MM.1S (cell line): Measurements from ENCODE around the gene INSM2.

ENCODE experiments used
- DNase-seq: peaks from one replicate; pipeline ENCODE4 v3.0.0-alpha.2; 2015
- H2AFZ ChIP-seq: fragments of 300-600 bp; sonication (generic); 2 replicates; pipeline ENCODE4 v1.6.0; 2016; ENCODE audit warnings: antibody characterized with exemption, low read length
- H3F3A ChIP-seq: fragments of 300-600 bp; sonication (generic); 2 replicates; pipeline ENCODE4 v1.6.1; 2016; ENCODE audit warnings: mild to moderate bottlenecking, antibody characterized with exemption, low read length, moderate library complexity, mixed read lengths; ENCODE audit not compliant: insufficient read depth
- H3K27ac ChIP-seq: fragments of 300-600 bp; sonication (generic); 2 replicates; pipeline ENCODE4 v1.5.1; 2016; ENCODE audit warnings: mild to moderate bottlenecking, low read length
- H3K27me3 ChIP-seq: fragments of 300-600 bp; sonication (generic); replicated peaks from 2 replicates; pipeline ENCODE4 v1.6.0; 2016; ENCODE audit warnings: low read length; ENCODE audit not compliant: insufficient read depth
- H3K36me3 ChIP-seq: fragments of 300-600 bp; sonication (generic); replicated peaks from 2 replicates; pipeline ENCODE4 v1.6.1; 2016; ENCODE audit warnings: mild to moderate bottlenecking, low read length, mixed read lengths; ENCODE audit not compliant: insufficient read depth
- H3K4me1 ChIP-seq: fragments of 300-600 bp; sonication (generic); 2 replicates; pipeline ENCODE4 v1.6.1; 2016; ENCODE audit warnings: low read length, mixed read lengths
- H3K4me2 ChIP-seq: fragments of 300-600 bp; sonication (generic); 2 replicates; pipeline ENCODE4 v1.6.0; 2016; ENCODE audit warnings: low read depth, low read length
- H3K4me3 ChIP-seq: fragments of 300-600 bp; sonication (generic); 2 replicates; pipeline ENCODE4 v1.5.1; 2016; ENCODE audit warnings: low read length, mixed read lengths
- H3K79me2 ChIP-seq: fragments of 300-600 bp; sonication (generic); 2 replicates; pipeline ENCODE4 v1.6.1; 2016; ENCODE audit warnings: mixed run types, low read length, mixed read lengths
- H3K9ac ChIP-seq: fragments of 300-600 bp; sonication (generic); 2 replicates; pipeline ENCODE4 v1.6.1; 2016; ENCODE audit warnings: low read length, mixed read lengths
- H3K9me2 ChIP-seq: fragments of 300-600 bp; sonication (generic); replicated peaks from 2 replicates; pipeline ENCODE4 v1.6.1; 2016; ENCODE audit warnings: mild to moderate bottlenecking, low read length, mixed read lengths; ENCODE audit not compliant: insufficient read depth
- H3K9me3 ChIP-seq: fragments of 300-600 bp; sonication (generic); replicated peaks from 2 replicates; pipeline ENCODE4 v1.6.1; 2016; ENCODE audit warnings: mild to moderate bottlenecking, low read length, mixed read lengths; ENCODE audit not compliant: insufficient read depth
- H4K20me1 ChIP-seq: fragments of 300-600 bp; sonication (generic); 2 replicates; pipeline ENCODE4 v1.6.1; 2016; ENCODE audit warnings: mild to moderate bottlenecking, low read length, moderate library complexity, mixed read lengths; ENCODE audit not compliant: insufficient read depth
- EZH2 ChIP-seq: fragments of 300-600 bp; sonication (generic); optimal IDR thresholded peaks from 2 replicates; pipeline ENCODE3; 2017; ENCODE audit warnings: low read depth, mild to moderate bottlenecking, antibody characterized with exemption, low read length, mixed read lengths
- EZH2phosphoT487 ChIP-seq: fragments of 300-600 bp; sonication (generic); IDR thresholded peaks from 2 replicates; pipeline ENCODE4 v1.6.1; 2018; ENCODE audit warnings: antibody characterized with exemption, low read length
- TF ChIP-seq, protein P1 (sequence below): fragments of 300-600 bp; sonication (generic); IDR thresholded peaks from 2 replicates; pipeline ENCODE4 v1.5.1; 2016; ENCODE audit warnings: antibody characterized with exemption, low read length, mixed read lengths

INSM2 gene

DNA sequence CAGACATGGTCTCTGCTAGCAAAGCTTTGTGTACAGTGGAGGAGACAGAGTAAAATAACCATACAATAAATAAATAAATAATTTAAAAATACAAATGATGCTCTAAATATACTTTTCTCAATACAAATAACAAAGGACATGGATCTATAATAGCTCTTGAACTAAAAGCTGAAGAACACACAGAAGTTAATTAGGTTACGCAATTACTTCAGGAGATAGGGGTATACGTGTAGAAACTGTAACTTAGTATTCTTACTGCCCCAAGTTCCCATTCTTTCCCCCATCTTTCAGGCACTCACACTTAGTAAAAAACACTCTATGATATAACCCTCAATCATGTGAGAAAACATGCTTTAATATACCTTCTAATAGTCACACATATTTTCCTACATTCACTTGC is 44.2 kb downstream of the INSM2 start:
- Histone ChIP-seq H3K79me2 (no peaks in the 10 kb centered on the region), H3K9me2 (no peaks in the 10 kb centered on the region), H3K27me3 (no peaks in the 10 kb centered on the region), H3K36me3 (no peaks in the 10 kb centered on the region), H4K20me1 (no peaks in the 10 kb centered on the region), H3F3A (no peaks in the 10 kb centered on the region), H3K4me2 (no peak overlapping the region), H2AFZ (no peak overlapping the region), H3K27ac (no peak overlapping the region), H3K4me3 (no peak overlapping the region), H3K9ac (no peak overlapping the region), H3K9me3 (no peaks in the 10 kb centered on the region), H3K4me1 (no peaks in the 10 kb centered on the region)
- TF ChIP-seq, protein P1, sequence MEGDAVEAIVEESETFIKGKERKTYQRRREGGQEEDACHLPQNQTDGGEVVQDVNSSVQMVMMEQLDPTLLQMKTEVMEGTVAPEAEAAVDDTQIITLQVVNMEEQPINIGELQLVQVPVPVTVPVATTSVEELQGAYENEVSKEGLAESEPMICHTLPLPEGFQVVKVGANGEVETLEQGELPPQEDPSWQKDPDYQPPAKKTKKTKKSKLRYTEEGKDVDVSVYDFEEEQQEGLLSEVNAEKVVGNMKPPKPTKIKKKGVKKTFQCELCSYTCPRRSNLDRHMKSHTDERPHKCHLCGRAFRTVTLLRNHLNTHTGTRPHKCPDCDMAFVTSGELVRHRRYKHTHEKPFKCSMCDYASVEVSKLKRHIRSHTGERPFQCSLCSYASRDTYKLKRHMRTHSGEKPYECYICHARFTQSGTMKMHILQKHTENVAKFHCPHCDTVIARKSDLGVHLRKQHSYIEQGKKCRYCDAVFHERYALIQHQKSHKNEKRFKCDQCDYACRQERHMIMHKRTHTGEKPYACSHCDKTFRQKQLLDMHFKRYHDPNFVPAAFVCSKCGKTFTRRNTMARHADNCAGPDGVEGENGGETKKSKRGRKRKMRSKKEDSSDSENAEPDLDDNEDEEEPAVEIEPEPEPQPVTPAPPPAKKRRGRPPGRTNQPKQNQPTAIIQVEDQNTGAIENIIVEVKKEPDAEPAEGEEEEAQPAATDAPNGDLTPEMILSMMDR = no peak
- TF ChIP-seq EZH2 = no peak
- TF ChIP-seq EZH2phosphoT487 = no peak
- no peak for DNase-seq

DNA sequence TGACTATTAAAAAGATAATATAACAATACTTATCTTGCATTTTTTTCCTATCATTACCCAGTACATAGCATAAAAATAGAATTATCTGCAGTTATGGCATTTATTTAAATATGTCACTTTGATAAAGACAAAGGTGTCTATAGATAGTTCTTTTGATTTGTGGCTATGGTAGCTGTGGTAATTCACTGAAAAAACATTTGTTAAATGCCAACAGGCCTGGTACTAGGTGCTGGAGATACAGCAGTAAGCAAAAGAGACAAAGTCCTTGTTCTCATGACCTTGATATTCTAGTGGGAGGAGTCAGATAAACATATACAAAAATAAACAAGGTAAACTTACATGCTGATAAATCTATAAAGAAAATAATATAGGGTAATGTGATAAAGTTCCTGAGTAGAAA is 44.7 kb downstream of the INSM2 start:
- no peaks in the 10 kb centered on the region for H3K36me3 ChIP-seq
- H3K27ac ChIP-seq = no peak overlapping the region
- H3F3A ChIP-seq = no peaks in the 10 kb centered on the region
- H3K9me2 ChIP-seq = no peaks in the 10 kb centered on the region
- H3K27me3 ChIP-seq = no peaks in the 10 kb centered on the region
- no peaks in the 10 kb centered on the region for H4K20me1 ChIP-seq
- no peak overlapping the region for H3K4me3 ChIP-seq
- TF ChIP-seq EZH2phosphoT487 (no peak), EZH2 (no peak)
- TF ChIP-seq, protein P1 = no peak
- H3K4me2 ChIP-seq = no peak overlapping the region
- H3K79me2 ChIP-seq = no peaks in the 10 kb centered on the region
- no peaks in the 10 kb centered on the region for H3K9me3 ChIP-seq
- H3K9ac ChIP-seq = no peak overlapping the region
- no peak overlapping the region for H2AFZ ChIP-seq
- DNase-seq = no peak
- no peaks in the 10 kb centered on the region for H3K4me1 ChIP-seq
